Hepatocyte (in vitro differentiated cells): ENCODE results near the gene CFTR. TPM values are rescaled to one million over a fixed set of nuclear protein-coding genes. Genes with fewer than 3 reads are reported as not detected.

Experiments used
- DNase-seq: peaks from one replicate; pipeline ENCODE4 v3.0.0-alpha.2; 2016; ENCODE audit warnings: low spot score
- H2AFZ ChIP-seq: fragments of 200-600 bp; sonication (generic); 2 replicates; pipeline ENCODE4 v1.6.0; 2016; ENCODE audit warnings: antibody characterized with exemption, mild to moderate bottlenecking
- H3K27ac ChIP-seq: fragments of 200-600 bp; sonication (generic); 2 replicates; pipeline ENCODE4 v1.5.1; 2016; ENCODE audit warnings: mild to moderate bottlenecking
- H3K27me3 ChIP-seq: fragments of 200-600 bp; sonication (generic); 2 replicates; pipeline ENCODE4 v1.6.1; 2016
- H3K36me3 ChIP-seq: fragments of 200-600 bp; sonication (generic); replicated peaks from 2 replicates; pipeline ENCODE4 v1.5.1; 2016; ENCODE audit warnings: low read depth; ENCODE audit not compliant: insufficient read depth
- H3K4me1 ChIP-seq: fragments of 200-600 bp; sonication (generic); 2 replicates; pipeline ENCODE4 v1.5.1; 2016; ENCODE audit warnings: mild to moderate bottlenecking, moderate library complexity; ENCODE audit not compliant: insufficient read depth
- H3K4me2 ChIP-seq: fragments of 200-600 bp; sonication (generic); 2 replicates; pipeline ENCODE4 v1.6.0; 2016
- H3K4me3 ChIP-seq: fragments of 200-600 bp; sonication (generic); 2 replicates; pipeline ENCODE4 v1.5.1; 2016; ENCODE audit warnings: mild to moderate bottlenecking
- H3K79me2 ChIP-seq: fragments of 200-600 bp; sonication (generic); 2 replicates; pipeline ENCODE4 v1.6.0; 2017; ENCODE audit warnings: mild to moderate bottlenecking
- H3K9me2 ChIP-seq: fragments of 200-600 bp; sonication (generic); replicated peaks from 2 replicates; pipeline ENCODE4 v1.6.0; 2017; ENCODE audit warnings: mild to moderate bottlenecking; ENCODE audit not compliant: insufficient read depth
- H3K9me3 ChIP-seq: fragments of 200-600 bp; sonication (generic); 2 replicates; pipeline ENCODE4 v1.5.1; 2016; ENCODE audit warnings: low read depth, mild to moderate bottlenecking
- H4K20me1 ChIP-seq: fragments of 200-600 bp; sonication (generic); 2 replicates; pipeline ENCODE4 v1.6.0; 2016; ENCODE audit warnings: mild to moderate bottlenecking; ENCODE audit not compliant: insufficient read depth, poor library complexity, severe bottlenecking
- EZH2 ChIP-seq: fragments of 200-600 bp; sonication (generic); IDR thresholded peaks from 2 replicates; pipeline ENCODE4 v1.6.1; 2016; ENCODE audit warnings: antibody characterized with exemption, mild to moderate bottlenecking, borderline replicate concordance
- EZH2phosphoT487 ChIP-seq: fragments of 200-600 bp; sonication (generic); IDR thresholded peaks from one replicate; pipeline ENCODE4 v1.6.1; 2018; ENCODE audit warnings: antibody characterized with exemption, mild to moderate bottlenecking, low read depth, moderate library complexity; ENCODE audit not compliant: unreplicated experiment, severe bottlenecking
- WGBS: methylation state at CpG from one replicate; pipeline ENCODE4 v1.1.6; 2016; ENCODE audit warnings: low lambda C conversion rate; ENCODE audit errors: missing lambda C conversion rate; 5-methylcytosine and 5-hydroxymethylcytosine counted together
- polyA plus RNA-seq: library from polyadenylated mRNA; unstranded; fragments of >200 nt; fragmentation: Nextera tagmentation; extraction: Ambion mirVana; gene quantifications from 2 replicates; pipeline ENCODE4 v1.2.1, GENCODE V29; 2016
- total RNA-seq: library from RNA; depleted of rRNA; stranded (reverse); fragments of >200 nt; gene quantifications from 2 replicates; pipeline ENCODE4 v1.2.3, GENCODE V29; 2014
- TF ChIP-seq, protein P1 (sequence below): fragments of 200-600 bp; sonication (generic); IDR thresholded peaks from 2 replicates; pipeline ENCODE4 v1.5.1; 2016; ENCODE audit warnings: antibody characterized with exemption, mild to moderate bottlenecking; ENCODE audit not compliant: poor library complexity

CFTR gene
- total and polyA plus RNA-seq, 2 experiments from 2014 or later, result 29.8 to 72.9 TPM

DNA sequence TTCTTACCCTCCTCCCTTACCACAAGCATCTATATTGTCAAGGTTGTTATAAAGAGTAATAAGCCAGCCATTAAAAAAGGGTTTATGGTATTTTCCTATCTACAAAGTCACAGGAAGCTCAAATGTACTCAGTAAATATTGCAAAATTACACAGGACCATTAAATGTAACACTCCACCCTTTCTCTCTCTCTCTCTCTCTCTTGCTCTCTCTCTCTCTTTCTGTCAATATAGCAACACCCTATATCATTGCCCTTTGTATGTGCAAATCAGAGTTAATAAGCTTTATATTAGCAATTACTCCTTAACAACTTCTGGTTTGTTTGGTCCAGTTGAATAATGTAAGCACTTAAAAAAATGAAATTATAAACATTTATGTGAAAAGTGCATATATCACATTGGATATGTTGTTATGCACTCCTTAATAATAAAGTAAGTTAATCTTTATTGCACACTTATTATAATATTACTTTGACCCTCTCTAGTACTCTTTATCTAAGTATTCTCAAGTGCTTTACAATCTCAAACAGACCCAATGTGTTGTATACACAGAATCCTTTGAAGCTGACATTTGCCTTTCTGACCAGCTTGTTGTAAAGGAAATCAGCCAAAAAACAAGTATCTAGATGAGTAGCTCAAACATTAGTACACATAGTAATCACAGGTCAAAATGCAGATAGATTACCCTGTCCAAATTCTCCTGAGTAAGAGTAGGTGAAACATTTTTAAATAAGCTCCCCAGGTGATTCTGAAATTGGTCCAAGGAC is 93.2 kb downstream of the CFTR start:
- TF ChIP-seq EZH2phosphoT487 (peak; percentile 85), EZH2 (no peak)
- TF ChIP-seq, protein P1, sequence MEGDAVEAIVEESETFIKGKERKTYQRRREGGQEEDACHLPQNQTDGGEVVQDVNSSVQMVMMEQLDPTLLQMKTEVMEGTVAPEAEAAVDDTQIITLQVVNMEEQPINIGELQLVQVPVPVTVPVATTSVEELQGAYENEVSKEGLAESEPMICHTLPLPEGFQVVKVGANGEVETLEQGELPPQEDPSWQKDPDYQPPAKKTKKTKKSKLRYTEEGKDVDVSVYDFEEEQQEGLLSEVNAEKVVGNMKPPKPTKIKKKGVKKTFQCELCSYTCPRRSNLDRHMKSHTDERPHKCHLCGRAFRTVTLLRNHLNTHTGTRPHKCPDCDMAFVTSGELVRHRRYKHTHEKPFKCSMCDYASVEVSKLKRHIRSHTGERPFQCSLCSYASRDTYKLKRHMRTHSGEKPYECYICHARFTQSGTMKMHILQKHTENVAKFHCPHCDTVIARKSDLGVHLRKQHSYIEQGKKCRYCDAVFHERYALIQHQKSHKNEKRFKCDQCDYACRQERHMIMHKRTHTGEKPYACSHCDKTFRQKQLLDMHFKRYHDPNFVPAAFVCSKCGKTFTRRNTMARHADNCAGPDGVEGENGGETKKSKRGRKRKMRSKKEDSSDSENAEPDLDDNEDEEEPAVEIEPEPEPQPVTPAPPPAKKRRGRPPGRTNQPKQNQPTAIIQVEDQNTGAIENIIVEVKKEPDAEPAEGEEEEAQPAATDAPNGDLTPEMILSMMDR, result no peak
- no peak overlapping the region for H3K4me3 ChIP-seq
- H3K9me3 ChIP-seq, result no peaks in the 10 kb centered on the region
- H3K79me2 ChIP-seq, result no peaks in the 10 kb centered on the region
- no peaks in the 10 kb centered on the region for H3K36me3 ChIP-seq
- no peak for DNase-seq
- H3K4me2 ChIP-seq, result no peak overlapping the region
- H3K27ac ChIP-seq, result peak overlapping the region; percentile 12
- H3K9me2 ChIP-seq, result no peaks in the 10 kb centered on the region
- no peaks in the 10 kb centered on the region for H3K27me3 ChIP-seq
- peaks cover 13% of the 10 kb centered on the region for H3K4me1 ChIP-seq
- no peak overlapping the region for H2AFZ ChIP-seq
- H4K20me1 ChIP-seq, result no peaks in the 10 kb centered on the region

GRCh38 chr7:117581424-117581823 is 101.6 kb downstream of the CFTR start:
- Histone ChIP-seq H2AFZ (no peak overlapping the region), H3K9me3 (no peaks in the 10 kb centered on the region), H3K9me2 (no peaks in the 10 kb centered on the region), H3K79me2 (no peaks in the 10 kb centered on the region), H3K4me1 (peaks cover 14% of the 10 kb centered on the region), H3K4me2 (no peak overlapping the region), H4K20me1 (no peaks in the 10 kb centered on the region), H3K4me3 (no peak overlapping the region), H3K27me3 (no peaks in the 10 kb centered on the region), H3K36me3 (no peaks in the 10 kb centered on the region), H3K27ac (no peak overlapping the region)
- WGBS, result 100% methylated on average over 1 of the region's 1 CpG
- no peak for DNase-seq
- TF ChIP-seq, protein P1, result no peak
- TF ChIP-seq EZH2, result no peak

DNA sequence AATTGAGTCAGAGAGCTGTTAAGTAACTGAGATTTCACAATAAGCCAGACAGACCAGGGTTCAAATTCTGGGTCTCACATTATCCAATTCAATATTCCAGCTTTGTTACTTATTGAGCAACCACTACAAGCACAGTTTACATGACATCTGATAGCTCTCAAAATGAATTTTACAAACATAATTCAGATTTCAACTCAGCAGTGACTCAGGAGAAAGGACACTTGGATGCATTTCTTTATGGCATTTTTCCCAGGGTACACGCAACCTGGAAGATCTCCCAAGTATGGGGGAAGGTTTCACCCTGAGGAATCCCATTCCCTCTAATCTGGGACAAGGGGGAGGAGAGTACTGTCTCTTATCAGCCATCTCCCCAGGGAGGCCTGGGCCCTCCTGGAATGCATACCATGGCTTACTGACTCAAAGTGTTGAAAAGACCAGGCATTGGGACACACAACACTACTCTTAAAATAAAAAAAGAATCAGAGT is 102.4 kb downstream of the CFTR start:
- TF ChIP-seq EZH2 (no peak), EZH2phosphoT487 (no peak)
- TF ChIP-seq, protein P1, result no peak
- H3K27me3 ChIP-seq, result no peaks in the 10 kb centered on the region
- H4K20me1 ChIP-seq, result no peaks in the 10 kb centered on the region
- peak overlapping the region; percentile 16 for H3K4me2 ChIP-seq
- peaks cover 17% of the 10 kb centered on the region for H3K4me1 ChIP-seq
- H3K9me2 ChIP-seq, result no peaks in the 10 kb centered on the region
- no peaks in the 10 kb centered on the region for H3K79me2 ChIP-seq
- H2AFZ ChIP-seq, result no peak overlapping the region
- no peak overlapping the region for H3K4me3 ChIP-seq
- 40% methylated on average over 1 of the region's 1 CpG for WGBS
- H3K36me3 ChIP-seq, result no peaks in the 10 kb centered on the region
- peak overlapping the region; percentile 19 for H3K27ac ChIP-seq
- peak; percentile 56 for DNase-seq
- no peaks in the 10 kb centered on the region for H3K9me3 ChIP-seq

- Histone ChIP-seq H3K4me2 (no peak overlapping the region), H3K4me3 (no peak overlapping the region), H3K36me3 (no peaks in the 10 kb centered on the region), H3K4me1 (peaks cover 27% of the 10 kb centered on the region), H3K9me2 (no peaks in the 10 kb centered on the region), H2AFZ (no peak overlapping the region), H3K27ac (no peak overlapping the region), H3K79me2 (no peaks in the 10 kb centered on the region), H4K20me1 (no peaks in the 10 kb centered on the region), H3K27me3 (no peaks in the 10 kb centered on the region), H3K9me3 (no peaks in the 10 kb centered on the region)
- 71% methylated on average over 1 of the region's 1 CpG for WGBS
- no peak for TF ChIP-seq EZH2
- TF ChIP-seq EZH2phosphoT487, result no peak
- TF ChIP-seq, protein P1, result no peak
- DNase-seq, result no peak
Measured at GRCh38 chr7:117587931-117588330, 108.1 kb downstream of the CFTR start.
